SK-N-SH (cell line): ENCODE measurements around the gene PLD1. TPM values are rescaled to one million over a fixed set of nuclear protein-coding genes. Genes with fewer than 3 reads are reported as not detected.

Experiments
- CTCF ChIA-PET: fragments of 300-600, 350-600 bp; formaldehyde crosslinking; extraction: SDS; loops from one replicate; lab custom pipeline; 2021; lab: Yijun Ruan, JAX
- POLR2A ChIA-PET: fragments of 350-600 bp; sonication (Branson Sonifier 250); formaldehyde crosslinking; extraction: SDS; loops from one replicate; lab custom pipeline; 2020; ENCODE audit warnings: antibody characterized with exemption, inconsistent platforms; lab: Yijun Ruan, JAX
- DNase-seq: peaks from one replicate; pipeline ENCODE4 v3.0.0; 2012
- H2AFZ ChIP-seq: fragments of 200-600 bp; sonication (generic); 2 replicates; pipeline ENCODE4 v1.8.1; 2016; ENCODE audit warnings: antibody characterized with exemption, mild to moderate bottlenecking, low read depth
- H3F3A ChIP-seq: fragments of 200-600 bp; sonication (generic); replicated peaks from 2 replicates; pipeline ENCODE3; 2016; ENCODE audit warnings: antibody characterized with exemption, mild to moderate bottlenecking; ENCODE audit not compliant: insufficient read depth
- H3K27ac ChIP-seq, 2 experiments: fragments of 200-500 bp in 1 of 2; fragments of 200-600 bp in 1 of 2; sonication (Bioruptor generic) in 1 of 2; sonication (generic), shearing (Covaris generic) in 1 of 2; 2 replicates each; pipeline versions ENCODE4 v1.5.1 to v1.6.1; 2014 to 2016; ENCODE audit warnings: low read depth in 2 of 2, inconsistent platforms in 1 of 2, low read length in 1 of 2, mild to moderate bottlenecking in 1 of 2, mixed read lengths in 1 of 2
- H3K27me3 ChIP-seq: fragments of 200-600 bp; sonication (generic), shearing (Covaris generic); 2 replicates; pipeline ENCODE4 v1.6.1; 2016; ENCODE audit warnings: mixed run types; ENCODE audit not compliant: insufficient read depth
- H3K36me3 ChIP-seq, 2 experiments: fragments of 200-500 bp in 1 of 2; fragments of 200-600 bp in 1 of 2; sonication (Bioruptor generic) in 1 of 2; sonication (generic) in 1 of 2; replicated peaks in 1 of 2; 2 replicates each; pipeline versions ENCODE3 to v1.5.1; 2014 to 2016; ENCODE audit warnings: low read length in 1 of 2, mild to moderate bottlenecking in 1 of 2; ENCODE audit not compliant: insufficient read depth in 2 of 2, control insufficient read depth in 1 of 2
- H3K4me1 ChIP-seq, 2 experiments: fragments of 200-500 bp in 1 of 2; fragments of 200-600 bp in 1 of 2; sonication (Bioruptor generic) in 1 of 2; sonication (generic), shearing (Covaris generic) in 1 of 2; 2 replicates each; pipeline versions ENCODE4 v1.5.1 to v1.6.1; 2014 to 2016; ENCODE audit warnings: low read depth in 1 of 2, low read length in 1 of 2, mixed run types in 1 of 2; ENCODE audit not compliant: insufficient read depth in 2 of 2, control insufficient read depth in 1 of 2
- H3K4me2 ChIP-seq: fragments of 200-600 bp; sonication (generic), shearing (Covaris generic); 2 replicates; pipeline ENCODE4 v1.6.1; 2017; ENCODE audit warnings: mixed run types
- H3K4me3 ChIP-seq, 2 experiments: fragments of 200-500 bp in 1 of 2; fragments of 200-600 bp in 1 of 2; sonication (Bioruptor generic) in 1 of 2; sonication (generic), shearing (Covaris generic) in 1 of 2; 2 replicates each; pipeline versions ENCODE4 v1.5.1 to v1.8.1; 2014 to 2016; ENCODE audit warnings: low read depth in 2 of 2, inconsistent platforms in 1 of 2, low read length in 1 of 2, mild to moderate bottlenecking in 1 of 2, mixed read lengths in 1 of 2, moderate library complexity in 1 of 2
- H3K79me2 ChIP-seq: fragments of 200-600 bp; sonication (generic); 2 replicates; pipeline ENCODE4 v1.8.1; 2017; ENCODE audit warnings: mild to moderate bottlenecking; ENCODE audit not compliant: insufficient read depth
- H3K9ac ChIP-seq: fragments of 200-600 bp; sonication (generic); 2 replicates; pipeline ENCODE4 v1.6.1; 2017; ENCODE audit warnings: mixed run types
- H3K9me2 ChIP-seq: fragments of 200-600 bp; sonication (generic); 2 replicates; pipeline ENCODE4 v1.6.1; 2017; ENCODE audit warnings: mixed run types
- H3K9me3 ChIP-seq: fragments of 200-600 bp; sonication (generic); 2 replicates; pipeline ENCODE4 v1.6.1; 2017; ENCODE audit warnings: mixed run types, mild to moderate bottlenecking, moderate library complexity
- H4K20me1 ChIP-seq: fragments of 200-600 bp; sonication (generic); 2 replicates; pipeline ENCODE4 v1.6.1; 2017; ENCODE audit warnings: mild to moderate bottlenecking, mixed run types; ENCODE audit not compliant: insufficient read depth
- ELF1 ChIP-seq: IDR thresholded peaks from 2 replicates; pipeline ENCODE4 v1.4.0; 2012
- FOXM1 ChIP-seq: IDR thresholded peaks from 2 replicates; pipeline ENCODE4 v1.4.0; 2012; ENCODE audit warnings: low read depth, mild to moderate bottlenecking
- GATA2 ChIP-seq: sonication (generic); formaldehyde crosslinking; IDR thresholded peaks from 2 replicates; pipeline ENCODE4 v1.5.0; 2020; ENCODE audit warnings: mild to moderate bottlenecking, missing genetic modification reagents
- IRF3 ChIP-seq: fragments of 150-350 bp; IDR thresholded peaks from 2 replicates; pipeline ENCODE4 v1.6.1; 2016; ENCODE audit warnings: mild to moderate bottlenecking, low read depth, low read length
- MEF2A ChIP-seq: IDR thresholded peaks from 2 replicates; pipeline ENCODE4 v1.4.0; 2012; ENCODE audit warnings: low read depth, borderline replicate concordance
- NFIC ChIP-seq: IDR thresholded peaks from 2 replicates; pipeline ENCODE4 v1.4.0; 2012; ENCODE audit warnings: borderline replicate concordance
- PBX3 ChIP-seq: IDR thresholded peaks from 2 replicates; pipeline ENCODE4; 2012
- RAD21 ChIP-seq: IDR thresholded peaks from 2 replicates; pipeline ENCODE4 v1.6.1; 2012; ENCODE audit warnings: mild to moderate bottlenecking, low read length
- RCOR1 ChIP-seq: fragments of 150-350 bp; IDR thresholded peaks from 2 replicates; pipeline ENCODE4 v1.6.1; 2017; ENCODE audit warnings: antibody characterized with exemption, low read length
- RFX5 ChIP-seq: IDR thresholded peaks from 2 replicates; pipeline ENCODE4 v1.6.1; 2012; ENCODE audit warnings: mild to moderate bottlenecking, improper control_type of control experiment, low read length
- TCF12 ChIP-seq: IDR thresholded peaks from 2 replicates; pipeline ENCODE4 v1.4.0; 2012
- TEAD4 ChIP-seq: IDR thresholded peaks from 2 replicates; pipeline ENCODE4 v1.4.0; 2012; ENCODE audit warnings: mild to moderate bottlenecking, borderline replicate concordance; ENCODE audit not compliant: insufficient read depth
- WGBS: methylation state at CpG from one replicate; pipeline ENCODE4 v1.1.6; 2017; ENCODE audit warnings: low lambda C conversion rate; 5-methylcytosine and 5-hydroxymethylcytosine counted together
- polyA plus RNA-seq, 3 experiments: library from polyadenylated mRNA; depleted of rRNA; stranded (reverse); fragments of >200 nt; gene quantifications; 2 replicates each; pipeline ENCODE4 v1.2.3, GENCODE V29; 2012
- TF ChIP-seq, protein P1 (sequence below): IDR thresholded peaks from 2 replicates; pipeline ENCODE4 v1.6.1; 2012; ENCODE audit warnings: mild to moderate bottlenecking, low read depth, low read length, moderate library complexity
- TF ChIP-seq, protein P2 (sequence below): IDR thresholded peaks from 2 replicates; pipeline ENCODE4 v1.4.0; 2012; ENCODE audit warnings: low read depth, borderline replicate concordance
- TF ChIP-seq, protein P3 (sequence below): IDR thresholded peaks from 2 replicates; pipeline ENCODE4 v1.4.0; 2012; ENCODE audit warnings: low read depth

PLD1 gene
- polyA plus RNA-seq, 1 of the 3 experiments (the other 2 are of a cell fraction) = 6.2 TPM

DNA sequence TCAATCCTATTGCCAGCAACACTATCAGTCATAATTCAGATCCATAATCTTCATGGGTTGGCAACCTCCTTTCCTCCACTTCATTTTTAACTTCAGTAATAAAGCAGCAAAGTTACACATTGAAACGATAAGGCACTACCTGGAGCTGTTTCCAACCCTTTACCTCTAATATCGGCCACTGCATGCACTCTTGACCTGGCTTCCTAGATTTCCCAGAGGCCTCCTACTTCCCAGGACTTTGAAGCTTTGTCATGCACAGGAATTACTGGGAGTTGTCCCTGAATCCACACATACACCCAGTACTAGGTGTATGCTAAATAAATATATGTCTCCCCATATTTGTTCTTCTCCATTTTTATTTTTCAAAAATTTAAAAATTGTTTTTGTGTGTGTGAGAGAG, 126.1 kb downstream of the PLD1 start:
- TF ChIP-seq TCF12 (no peak), RAD21 (no peak), NFIC (no peak), MEF2A (no peak), FOXM1 (no peak), RFX5 (no peak), GATA2 (no peak), IRF3 (no peak), ELF1 (no peak)
- TF ChIP-seq, protein P1, sequence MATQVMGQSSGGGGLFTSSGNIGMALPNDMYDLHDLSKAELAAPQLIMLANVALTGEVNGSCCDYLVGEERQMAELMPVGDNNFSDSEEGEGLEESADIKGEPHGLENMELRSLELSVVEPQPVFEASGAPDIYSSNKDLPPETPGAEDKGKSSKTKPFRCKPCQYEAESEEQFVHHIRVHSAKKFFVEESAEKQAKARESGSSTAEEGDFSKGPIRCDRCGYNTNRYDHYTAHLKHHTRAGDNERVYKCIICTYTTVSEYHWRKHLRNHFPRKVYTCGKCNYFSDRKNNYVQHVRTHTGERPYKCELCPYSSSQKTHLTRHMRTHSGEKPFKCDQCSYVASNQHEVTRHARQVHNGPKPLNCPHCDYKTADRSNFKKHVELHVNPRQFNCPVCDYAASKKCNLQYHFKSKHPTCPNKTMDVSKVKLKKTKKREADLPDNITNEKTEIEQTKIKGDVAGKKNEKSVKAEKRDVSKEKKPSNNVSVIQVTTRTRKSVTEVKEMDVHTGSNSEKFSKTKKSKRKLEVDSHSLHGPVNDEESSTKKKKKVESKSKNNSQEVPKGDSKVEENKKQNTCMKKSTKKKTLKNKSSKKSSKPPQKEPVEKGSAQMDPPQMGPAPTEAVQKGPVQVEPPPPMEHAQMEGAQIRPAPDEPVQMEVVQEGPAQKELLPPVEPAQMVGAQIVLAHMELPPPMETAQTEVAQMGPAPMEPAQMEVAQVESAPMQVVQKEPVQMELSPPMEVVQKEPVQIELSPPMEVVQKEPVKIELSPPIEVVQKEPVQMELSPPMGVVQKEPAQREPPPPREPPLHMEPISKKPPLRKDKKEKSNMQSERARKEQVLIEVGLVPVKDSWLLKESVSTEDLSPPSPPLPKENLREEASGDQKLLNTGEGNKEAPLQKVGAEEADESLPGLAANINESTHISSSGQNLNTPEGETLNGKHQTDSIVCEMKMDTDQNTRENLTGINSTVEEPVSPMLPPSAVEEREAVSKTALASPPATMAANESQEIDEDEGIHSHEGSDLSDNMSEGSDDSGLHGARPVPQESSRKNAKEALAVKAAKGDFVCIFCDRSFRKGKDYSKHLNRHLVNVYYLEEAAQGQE = no peak
- TF ChIP-seq, protein P2, sequence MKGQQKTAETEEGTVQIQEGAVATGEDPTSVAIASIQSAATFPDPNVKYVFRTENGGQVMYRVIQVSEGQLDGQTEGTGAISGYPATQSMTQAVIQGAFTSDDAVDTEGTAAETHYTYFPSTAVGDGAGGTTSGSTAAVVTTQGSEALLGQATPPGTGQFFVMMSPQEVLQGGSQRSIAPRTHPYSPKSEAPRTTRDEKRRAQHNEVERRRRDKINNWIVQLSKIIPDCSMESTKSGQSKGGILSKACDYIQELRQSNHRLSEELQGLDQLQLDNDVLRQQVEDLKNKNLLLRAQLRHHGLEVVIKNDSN = no peak
- no peaks in the 10 kb centered on the region for H3K79me2 ChIP-seq
- no peak overlapping the region for H3K27ac ChIP-seq
- no peaks in the 10 kb centered on the region; a peak in 2 of 4 replicates for H3K4me1 ChIP-seq
- 96% methylated on average over 2 of the region's 2 CpGs for WGBS
- POLR2A ChIA-PET = no interaction called here
- no peaks in the 10 kb centered on the region for H3F3A ChIP-seq
- no peaks in the 10 kb centered on the region for H3K36me3 ChIP-seq
- CTCF ChIA-PET = interaction anchor here (1.2 kb wide), 1 partner anchor 21 kb away, joined by 3 read pairs; no protein-coding TSS in a partner anchor
- no peak overlapping the region for H3K4me2 ChIP-seq
- no peaks in the 10 kb centered on the region for H3K27me3 ChIP-seq
- no peaks in the 10 kb centered on the region for H3K9me3 ChIP-seq
- H3K9me2 ChIP-seq = no peaks in the 10 kb centered on the region
- no peak overlapping the region for H2AFZ ChIP-seq
- no peaks in the 10 kb centered on the region for H4K20me1 ChIP-seq
- no peak overlapping the region for H3K9ac ChIP-seq
- H3K4me3 ChIP-seq = no peak overlapping the region
- DNase-seq = no peak

- POLR2A ChIA-PET = no interaction called here
- 85% methylated on average over 3 of the region's 3 CpGs for WGBS
Measured at GRCh38 chr3:171682743-171683142, 127.5 kb downstream of the PLD1 start.

More at GRCh38 chr3:171682743-171683142, 127.5 kb downstream of the PLD1 start:
- DNase-seq = no peak
- no peak overlapping the region for H2AFZ ChIP-seq
- no peaks in the 10 kb centered on the region for H3K9me3 ChIP-seq
- H3K4me3 ChIP-seq = no peak overlapping the region
- no peak for TF ChIP-seq MEF2A
- no peak for TF ChIP-seq FOXM1
- TF ChIP-seq, protein P1 = no peak
- no peak for TF ChIP-seq RFX5
- TF ChIP-seq RCOR1 = no peak
- no peak for TF ChIP-seq TEAD4
- TF ChIP-seq, protein P3, sequence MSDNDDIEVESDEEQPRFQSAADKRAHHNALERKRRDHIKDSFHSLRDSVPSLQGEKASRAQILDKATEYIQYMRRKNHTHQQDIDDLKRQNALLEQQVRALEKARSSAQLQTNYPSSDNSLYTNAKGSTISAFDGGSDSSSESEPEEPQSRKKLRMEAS = no peak
- TF ChIP-seq PBX3 = no peak
- TF ChIP-seq, all 33 proteins: peak for 0
- no peak overlapping the region for H3K27ac ChIP-seq
- H3K27me3 ChIP-seq = no peaks in the 10 kb centered on the region
- H3K36me3 ChIP-seq = no peaks in the 10 kb centered on the region
- CTCF ChIA-PET = no interaction called here
- H3F3A ChIP-seq = no peaks in the 10 kb centered on the region
- H3K4me2 ChIP-seq = no peak overlapping the region
- H3K4me1 ChIP-seq = no peaks in the 10 kb centered on the region; a peak in 2 of 4 replicates
- no peak overlapping the region for H3K9ac ChIP-seq
- no peaks in the 10 kb centered on the region for H3K9me2 ChIP-seq
- H3K79me2 ChIP-seq = no peaks in the 10 kb centered on the region
- no peaks in the 10 kb centered on the region for H4K20me1 ChIP-seq
